ENCODE results near the gene ZNF710.

ZNF710 gene

DNA sequence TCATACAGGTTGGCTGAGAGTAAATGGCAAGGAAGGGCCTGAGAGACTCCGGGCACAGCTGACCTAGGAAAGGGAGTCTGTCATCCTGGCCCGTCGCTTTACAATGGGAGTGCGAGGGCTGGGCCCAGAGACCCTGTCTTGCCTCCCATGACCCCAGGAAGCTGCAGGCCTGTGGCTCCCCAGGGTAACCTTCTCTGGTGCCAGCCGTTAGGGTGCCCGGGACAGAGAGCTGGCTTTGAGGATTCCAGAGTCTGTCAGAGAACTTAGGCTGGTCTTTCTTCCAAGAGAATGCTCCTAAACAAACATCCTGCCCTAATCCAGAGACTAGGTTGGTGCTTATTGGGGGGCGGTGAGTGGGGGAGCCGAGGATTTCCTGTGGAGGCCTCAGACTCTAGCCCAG lies 18.5 kb downstream of the ZNF710 start:
- no peak overlapping the region for H3K14ac ChIP-seq (ENCODE audit: low read length)
- no CpG with 5 or more reads among the region's 8 CpGs for WGBS, 2 donors (ENCODE audit: extremely low coverage in 2 of 2, insufficient read length in 2 of 2, insufficient replicate concordance in 1 of 2)
- H2BK15ac ChIP-seq (ENCODE audit: low read length): no peak overlapping the region
- H4K91ac ChIP-seq (ENCODE audit: low read depth, low read length, poor library complexity): no peak overlapping the region
- H2BK12ac ChIP-seq (ENCODE audit: low read length): no peak overlapping the region
- H2AFZ ChIP-seq (ENCODE audit: low read length): no peak overlapping the region
- no peak overlapping the region for H3K4me3 ChIP-seq (ENCODE audit: low read length in 2 of 2)
- peak overlapping the region; percentile 2 for H2BK5ac ChIP-seq (ENCODE audit: low read length)
- no peak overlapping the region for H3K18ac ChIP-seq (ENCODE audit: low read length)
- no peak overlapping the region for H3K27ac ChIP-seq (replicated peaks; ENCODE audit: low read length)
- no peak overlapping the region for H3K9ac ChIP-seq (ENCODE audit: low read depth, low read length, poor library complexity)
- H3K9me3 ChIP-seq (replicated peaks in 1 of 2; ENCODE audit: control insufficient read depth in 2 of 2, insufficient read depth in 1 of 2, low read depth in 1 of 2, low read length in 2 of 2): no peaks in the 10 kb centered on the region
- H3K4me1 ChIP-seq (ENCODE audit: control insufficient read depth in 2 of 2, insufficient read depth in 1 of 2, low read depth in 1 of 2, low read length in 2 of 2): peaks cover 0 to 12% of the 10 kb centered on the region in 2 donors
- peaks cover 14% of the 10 kb centered on the region for H3K79me1 ChIP-seq (ENCODE audit: low read depth, low read length)
- no peak overlapping the region for H3K4me2 ChIP-seq (ENCODE audit: insufficient read depth, low read length, poor library complexity, severe bottlenecking)
- no peak for DNase-seq (ENCODE audit: low spot score)
- no peak overlapping the region for H3K4ac ChIP-seq (ENCODE audit: low read length)
- no peak overlapping the region for H2BK120ac ChIP-seq (ENCODE audit: low read depth, low read length)
- no peak overlapping the region for H3K23ac ChIP-seq (ENCODE audit: low read depth, low read length, poor library complexity)
- H4K8ac ChIP-seq (ENCODE audit: low read depth, low read length): no peak overlapping the region
- no peak overlapping the region for H2AK5ac ChIP-seq (ENCODE audit: low read depth, low read length)
- peaks cover 0 to 3% of the 10 kb centered on the region in 2 donors for H3K36me3 ChIP-seq (replicated peaks in 1 of 2; ENCODE audit: control insufficient read depth in 2 of 2, insufficient read depth in 2 of 2, low read length in 2 of 2)
- H3K27me3 ChIP-seq (ENCODE audit: control insufficient read depth in 3 of 3, insufficient read depth in 3 of 3, low read depth in 1 of 3, low read length in 3 of 3): no peaks in the 10 kb centered on the region

DNA sequence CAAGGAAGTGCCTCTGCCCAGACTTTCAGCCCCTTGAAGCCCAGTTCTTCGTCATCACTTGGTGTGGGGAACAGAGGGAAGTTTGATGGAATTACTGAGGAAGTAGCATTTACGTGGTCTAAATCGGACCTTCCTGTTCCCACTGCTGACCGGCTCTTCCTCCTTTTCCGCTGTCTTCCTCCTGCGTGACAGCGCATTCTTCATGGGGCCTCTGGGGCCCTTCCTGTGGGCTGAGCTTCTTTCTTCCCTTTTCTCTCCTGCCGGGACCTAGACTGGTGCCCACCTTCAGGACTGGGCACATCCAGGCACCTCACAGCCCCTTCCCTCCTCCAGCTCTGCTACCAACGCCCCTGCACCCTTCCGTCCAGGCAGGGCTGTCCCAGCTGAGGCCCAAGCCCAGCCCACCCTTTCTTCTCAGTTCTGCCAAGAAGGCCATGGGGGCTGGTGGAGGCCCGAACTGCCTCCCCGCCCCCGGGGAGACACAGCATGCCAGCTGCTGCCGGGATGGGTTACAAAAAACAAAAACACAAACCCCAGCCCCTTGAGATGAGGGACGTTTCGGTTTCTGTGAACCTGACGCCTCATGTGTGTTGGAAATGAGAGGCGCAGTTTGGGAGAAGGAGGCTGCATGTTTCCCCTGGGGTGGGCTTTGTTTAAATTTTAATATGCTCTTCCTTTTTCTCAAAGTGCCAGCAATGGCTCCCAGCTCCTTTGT lies 19.1 kb downstream of the ZNF710 start:
- Histone ChIP-seq H3K4ac (ENCODE audit: low read length) (no peak overlapping the region), H2BK120ac (ENCODE audit: low read depth, low read length) (no peak overlapping the region), H4K91ac (ENCODE audit: low read depth, low read length, poor library complexity) (no peak overlapping the region), H2BK5ac (ENCODE audit: low read length) (peak overlapping the region; percentile 2), H2AFZ (ENCODE audit: low read length) (no peak overlapping the region), H3K79me1 (ENCODE audit: low read depth, low read length) (peaks cover 14% of the 10 kb centered on the region), H2BK15ac (ENCODE audit: low read length) (no peak overlapping the region), H3K14ac (ENCODE audit: low read length) (no peak overlapping the region), H2BK12ac (ENCODE audit: low read length) (no peak overlapping the region), H4K8ac (ENCODE audit: low read depth, low read length) (no peak overlapping the region), H3K4me1 (ENCODE audit: control insufficient read depth in 2 of 2, insufficient read depth in 1 of 2, low read depth in 1 of 2, low read length in 2 of 2) (peaks cover 0 to 12% of the 10 kb centered on the region in 2 donors), H3K4me2 (ENCODE audit: insufficient read depth, low read length, poor library complexity, severe bottlenecking) (no peak overlapping the region), H3K23ac (ENCODE audit: low read depth, low read length, poor library complexity) (no peak overlapping the region), H3K27ac (replicated peaks; ENCODE audit: low read length) (no peak overlapping the region), H3K18ac (ENCODE audit: low read length) (peak overlapping the region; percentile 61), H3K27me3 (ENCODE audit: control insufficient read depth in 3 of 3, insufficient read depth in 3 of 3, low read depth in 1 of 3, low read length in 3 of 3) (no peaks in the 10 kb centered on the region), H3K36me3 (replicated peaks in 1 of 2; ENCODE audit: control insufficient read depth in 2 of 2, insufficient read depth in 2 of 2, low read length in 2 of 2) (peaks cover 0 to 3% of the 10 kb centered on the region in 2 donors), H3K9ac (ENCODE audit: low read depth, low read length, poor library complexity) (no peak overlapping the region), H2AK5ac (ENCODE audit: low read depth, low read length) (peak overlapping the region; percentile 41), H3K4me3 (ENCODE audit: low read length in 2 of 2) (no peak overlapping the region), H3K9me3 (replicated peaks in 1 of 2; ENCODE audit: control insufficient read depth in 2 of 2, insufficient read depth in 1 of 2, low read depth in 1 of 2, low read length in 2 of 2) (no peaks in the 10 kb centered on the region)
- WGBS, 2 donors (ENCODE audit: extremely low coverage in 2 of 2, insufficient read length in 2 of 2, insufficient replicate concordance in 1 of 2): no CpG with 5 or more reads among the region's 18 CpGs
- DNase-seq (ENCODE audit: low spot score): no peak

DNA sequence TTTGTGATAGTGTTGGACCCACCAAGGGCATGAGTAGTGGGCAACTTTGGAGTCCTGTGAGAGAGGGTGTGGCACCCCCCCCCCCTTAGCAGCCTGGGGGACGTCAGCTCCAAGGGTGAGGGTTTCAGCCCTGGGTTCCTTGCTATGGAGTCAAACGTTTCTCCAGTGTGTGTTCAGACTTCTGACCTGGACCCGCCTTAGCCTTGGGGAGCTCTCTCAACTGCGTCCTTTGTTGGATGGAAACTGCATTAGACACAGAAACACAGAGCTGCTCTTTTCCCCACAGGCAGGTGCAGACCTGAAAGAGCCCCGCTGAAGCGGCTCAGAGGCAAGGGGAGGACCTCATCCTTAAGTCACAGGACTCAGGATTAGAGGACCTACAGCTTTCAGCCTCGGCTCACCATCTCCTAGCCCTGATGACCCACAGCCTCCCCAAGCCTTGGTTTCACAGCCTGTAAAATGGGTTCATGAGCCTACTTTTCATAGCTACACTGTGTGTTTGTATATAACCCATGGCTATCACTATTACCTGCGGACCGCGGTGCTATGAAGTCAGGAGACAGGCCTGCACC lies 19.9 kb downstream of the ZNF710 start:
- Histone ChIP-seq H3K23ac (ENCODE audit: low read depth, low read length, poor library complexity) (no peak overlapping the region), H4K8ac (ENCODE audit: low read depth, low read length) (no peak overlapping the region), H2BK12ac (ENCODE audit: low read length) (no peak overlapping the region), H3K4me1 (ENCODE audit: control insufficient read depth in 2 of 2, insufficient read depth in 1 of 2, low read depth in 1 of 2, low read length in 2 of 2) (peaks cover 0 to 12% of the 10 kb centered on the region in 2 donors), H2AFZ (ENCODE audit: low read length) (no peak overlapping the region), H3K79me1 (ENCODE audit: low read depth, low read length) (peaks cover 14% of the 10 kb centered on the region), H2BK120ac (ENCODE audit: low read depth, low read length) (no peak overlapping the region), H2BK5ac (ENCODE audit: low read length) (peak overlapping the region; percentile 2), H4K91ac (ENCODE audit: low read depth, low read length, poor library complexity) (no peak overlapping the region), H2AK5ac (ENCODE audit: low read depth, low read length) (no peak overlapping the region), H3K9me3 (replicated peaks in 1 of 2; ENCODE audit: control insufficient read depth in 2 of 2, insufficient read depth in 1 of 2, low read depth in 1 of 2, low read length in 2 of 2) (no peaks in the 10 kb centered on the region), H3K14ac (ENCODE audit: low read length) (no peak overlapping the region), H3K4ac (ENCODE audit: low read length) (no peak overlapping the region), H3K27ac (replicated peaks; ENCODE audit: low read length) (no peak overlapping the region), H3K27me3 (ENCODE audit: control insufficient read depth in 3 of 3, insufficient read depth in 3 of 3, low read depth in 1 of 3, low read length in 3 of 3) (no peaks in the 10 kb centered on the region), H3K4me2 (ENCODE audit: insufficient read depth, low read length, poor library complexity, severe bottlenecking) (no peak overlapping the region), H3K4me3 (ENCODE audit: low read length in 2 of 2) (no peak overlapping the region), H3K18ac (ENCODE audit: low read length) (no peak overlapping the region), H3K9ac (ENCODE audit: low read depth, low read length, poor library complexity) (no peak overlapping the region), H3K36me3 (replicated peaks in 1 of 2; ENCODE audit: control insufficient read depth in 2 of 2, insufficient read depth in 2 of 2, low read length in 2 of 2) (peaks cover 0 to 3% of the 10 kb centered on the region in 2 donors), H2BK15ac (ENCODE audit: low read length) (no peak overlapping the region)
- DNase-seq (ENCODE audit: low spot score): no peak
- WGBS, 2 donors (ENCODE audit: extremely low coverage in 2 of 2, insufficient read length in 2 of 2, insufficient replicate concordance in 1 of 2): no CpG with 5 or more reads among the region's 10 CpGs

DNA sequence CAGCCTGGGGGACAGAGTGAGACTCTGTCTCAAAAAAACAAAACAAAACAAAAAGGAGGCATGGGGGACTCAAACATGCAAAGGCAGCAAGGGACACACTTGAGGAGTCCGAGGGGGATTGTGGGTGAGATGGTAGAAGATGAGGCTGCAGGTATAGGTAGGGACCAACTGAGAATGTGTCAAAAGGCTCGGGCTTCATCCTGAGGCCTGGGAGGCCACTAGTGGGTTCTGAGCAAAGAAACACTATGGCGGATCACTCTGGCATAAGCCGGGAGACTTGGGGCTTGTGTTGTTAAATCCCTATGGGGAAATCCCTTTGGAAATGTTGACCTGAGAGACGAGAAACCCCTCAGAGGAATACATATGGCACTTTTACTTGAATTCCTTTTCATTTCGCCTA lies 21.2 kb downstream of the ZNF710 start:
- Histone ChIP-seq H2BK120ac (ENCODE audit: low read depth, low read length) (no peak overlapping the region), H3K14ac (ENCODE audit: low read length) (no peak overlapping the region), H3K79me1 (ENCODE audit: low read depth, low read length) (peaks cover 14% of the 10 kb centered on the region), H3K4ac (ENCODE audit: low read length) (no peak overlapping the region), H3K4me2 (ENCODE audit: insufficient read depth, low read length, poor library complexity, severe bottlenecking) (no peak overlapping the region), H2BK15ac (ENCODE audit: low read length) (no peak overlapping the region), H3K27me3 (ENCODE audit: control insufficient read depth in 3 of 3, insufficient read depth in 3 of 3, low read depth in 1 of 3, low read length in 3 of 3) (no peaks in the 10 kb centered on the region), H2AFZ (ENCODE audit: low read length) (no peak overlapping the region), H3K36me3 (replicated peaks in 1 of 2; ENCODE audit: control insufficient read depth in 2 of 2, insufficient read depth in 2 of 2, low read length in 2 of 2) (peaks cover 0 to 3% of the 10 kb centered on the region in 2 donors), H3K4me3 (ENCODE audit: low read length in 2 of 2) (no peak overlapping the region), H2BK12ac (ENCODE audit: low read length) (no peak overlapping the region), H3K4me1 (ENCODE audit: control insufficient read depth in 2 of 2, insufficient read depth in 1 of 2, low read depth in 1 of 2, low read length in 2 of 2) (peaks cover 0 to 12% of the 10 kb centered on the region in 2 donors), H2BK5ac (ENCODE audit: low read length) (no peak overlapping the region), H3K23ac (ENCODE audit: low read depth, low read length, poor library complexity) (no peak overlapping the region), H2AK5ac (ENCODE audit: low read depth, low read length) (no peak overlapping the region), H4K91ac (ENCODE audit: low read depth, low read length, poor library complexity) (no peak overlapping the region), H3K9me3 (replicated peaks in 1 of 2; ENCODE audit: control insufficient read depth in 2 of 2, insufficient read depth in 1 of 2, low read depth in 1 of 2, low read length in 2 of 2) (no peaks in the 10 kb centered on the region), H3K27ac (replicated peaks; ENCODE audit: low read length) (no peak overlapping the region), H3K18ac (ENCODE audit: low read length) (no peak overlapping the region), H4K8ac (ENCODE audit: low read depth, low read length) (no peak overlapping the region), H3K9ac (ENCODE audit: low read depth, low read length, poor library complexity) (no peak overlapping the region)
- WGBS, 2 donors (ENCODE audit: extremely low coverage in 2 of 2, insufficient read length in 2 of 2, insufficient replicate concordance in 1 of 2): no CpG with 5 or more reads among the region's 6 CpGs
- DNase-seq (ENCODE audit: low spot score): no peak

Data from neuronal stem cell (in vitro differentiated cells).